DLD1 (cell line): ENCODE data around the gene IFRD2.
"Not testable (repeated sequence)": the region's sequence is repeated elsewhere in the genome, so short reads cannot be mapped to it uniquely, and the experiment has no call there.

Experiments
- in situ Hi-C: cut with HindIII; loops from 2 replicates; pipeline ENCODE4 v1.10.0; 2017; ENCODE audit warnings: low sequenced_read_pairs

IFRD2 gene

GRCh38 chr3:50269460-50269859, 22.8 kb downstream of the IFRD2 start:
- in situ Hi-C loops = no loop called here

- in situ Hi-C loops = no loop called here
Observed at GRCh38 chr3:50268703-50269451, 23.4 kb downstream of the IFRD2 start, which contains the start of gene SEMA3B. Gene SEMA3B, plus strand, starts transcription at chr3:50269147. Its CDS starts 94 bp downstream, at chr3:50269241.

DNA sequence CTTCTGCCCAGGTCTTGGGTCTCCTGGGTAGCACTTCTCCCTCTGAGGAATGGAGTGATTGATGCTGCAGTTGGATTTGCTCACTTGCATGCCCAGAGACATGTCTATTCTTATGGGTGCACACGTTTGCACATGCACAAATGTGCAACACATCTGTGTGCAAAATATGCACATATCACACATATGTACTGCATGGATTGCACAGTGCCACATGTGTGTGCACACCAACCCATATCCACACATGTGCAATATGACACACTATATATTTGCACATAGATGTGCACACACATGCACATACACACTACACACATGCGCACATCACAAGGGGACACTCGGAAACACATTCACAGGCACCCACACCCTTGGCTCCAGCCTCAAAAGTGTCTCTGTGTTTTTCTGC, 24.0 kb downstream of the IFRD2 start:
- in situ Hi-C loops = no loop called here

DNA sequence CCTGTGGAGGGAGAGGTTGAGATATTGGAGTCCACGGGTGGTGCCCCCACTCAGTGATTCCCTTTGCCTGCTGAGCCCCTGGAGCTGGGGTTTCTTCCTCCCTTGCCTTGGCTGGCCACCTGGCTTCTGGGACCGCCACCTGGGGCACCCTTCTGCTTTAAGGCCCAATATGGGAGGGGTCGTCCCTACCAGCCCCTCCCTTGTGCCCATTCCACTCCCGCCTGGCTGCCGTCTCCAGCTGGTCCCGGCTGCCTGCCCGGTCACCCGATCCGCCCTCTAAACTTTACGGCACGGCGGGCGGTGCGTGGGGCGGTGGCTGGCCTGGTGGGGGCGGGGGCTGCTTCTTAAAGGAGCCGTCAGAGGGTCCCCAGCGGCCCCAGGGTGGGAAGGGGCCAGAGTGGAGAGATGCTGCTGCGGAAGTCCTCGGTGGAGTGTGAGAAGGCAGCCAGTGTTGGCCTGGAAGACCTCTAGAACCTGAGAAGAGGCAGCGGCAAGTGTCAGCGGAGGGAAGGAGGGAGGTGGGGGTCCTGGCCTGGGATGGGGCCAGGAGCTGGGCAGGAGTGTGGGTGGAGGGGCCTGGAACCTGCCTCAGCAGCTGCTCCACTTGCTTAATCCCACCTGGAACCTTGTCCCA, 24.8 kb downstream of the IFRD2 start:
- in situ Hi-C loops = no loop called here

DNA sequence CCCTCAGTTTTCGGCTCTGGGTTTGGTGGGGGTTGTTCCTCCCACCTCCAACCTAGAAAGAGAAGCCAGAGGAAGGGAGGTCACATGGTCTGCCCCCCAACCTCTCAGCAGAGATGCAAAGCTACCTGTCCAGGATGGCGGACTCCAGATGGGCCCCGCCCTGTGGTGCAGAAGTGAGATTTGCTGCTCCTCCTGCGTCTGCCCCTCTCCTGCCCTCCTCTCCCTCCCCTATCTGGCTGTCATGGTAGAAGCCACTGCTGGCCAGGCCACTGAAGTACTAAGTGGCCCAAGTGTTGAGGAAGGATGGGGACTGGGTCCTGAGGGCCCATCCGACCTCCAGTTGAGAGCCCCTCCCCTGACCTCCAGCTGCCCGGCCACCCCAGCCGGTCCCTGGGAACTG, 25.4 kb downstream of the IFRD2 start:
- in situ Hi-C loops = no loop called here

DNA sequence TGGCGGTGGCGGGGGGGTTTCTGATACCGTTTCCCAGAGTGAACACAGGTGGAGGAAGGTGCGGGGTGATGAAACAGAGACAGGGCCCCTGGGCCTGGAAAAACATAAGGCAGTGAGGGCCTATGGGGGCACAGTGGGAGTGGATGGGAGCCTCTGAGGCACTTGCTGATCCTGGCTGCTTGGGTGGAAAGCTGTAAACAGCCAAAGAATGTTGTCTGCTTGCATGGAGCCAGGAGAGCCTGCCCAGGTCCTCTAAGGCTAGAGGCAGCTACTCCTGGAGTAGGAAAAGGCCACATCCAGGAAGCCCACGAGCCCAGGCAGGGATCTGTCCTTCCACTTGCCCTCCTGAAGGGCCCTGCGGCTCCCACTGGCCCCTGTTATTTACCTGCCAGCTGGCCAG, 26.2 kb downstream of the IFRD2 start:
- in situ Hi-C loops = no loop called here

DNA sequence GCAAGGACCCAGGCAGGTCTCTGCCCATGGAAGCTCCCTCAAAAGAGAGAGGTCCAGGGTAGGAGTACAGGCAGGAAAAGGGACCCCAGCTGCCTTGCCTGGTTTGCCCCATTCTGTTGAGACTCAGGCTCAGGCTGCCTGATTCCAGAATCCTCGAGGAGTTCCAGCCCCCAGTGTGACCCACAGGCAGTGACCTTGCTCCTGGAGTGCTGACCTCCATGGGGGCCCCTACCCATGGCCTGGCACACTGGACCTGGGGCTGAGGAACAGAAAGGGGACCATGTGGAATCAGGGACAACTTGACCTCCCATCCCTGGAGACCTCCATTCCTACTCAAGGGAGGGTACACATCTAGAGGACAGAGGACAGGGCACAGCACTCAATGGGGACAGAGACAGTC, 26.7 kb downstream of the IFRD2 start:
- in situ Hi-C loops = no loop called here

- in situ Hi-C loops = no loop called here
Observed at GRCh38 chr3:50264964-50265485, 27.2 kb downstream of the IFRD2 start.

GRCh38 chr3:50264383-50264963, 27.8 kb downstream of the IFRD2 start:
- in situ Hi-C loops = no loop called here

DNA sequence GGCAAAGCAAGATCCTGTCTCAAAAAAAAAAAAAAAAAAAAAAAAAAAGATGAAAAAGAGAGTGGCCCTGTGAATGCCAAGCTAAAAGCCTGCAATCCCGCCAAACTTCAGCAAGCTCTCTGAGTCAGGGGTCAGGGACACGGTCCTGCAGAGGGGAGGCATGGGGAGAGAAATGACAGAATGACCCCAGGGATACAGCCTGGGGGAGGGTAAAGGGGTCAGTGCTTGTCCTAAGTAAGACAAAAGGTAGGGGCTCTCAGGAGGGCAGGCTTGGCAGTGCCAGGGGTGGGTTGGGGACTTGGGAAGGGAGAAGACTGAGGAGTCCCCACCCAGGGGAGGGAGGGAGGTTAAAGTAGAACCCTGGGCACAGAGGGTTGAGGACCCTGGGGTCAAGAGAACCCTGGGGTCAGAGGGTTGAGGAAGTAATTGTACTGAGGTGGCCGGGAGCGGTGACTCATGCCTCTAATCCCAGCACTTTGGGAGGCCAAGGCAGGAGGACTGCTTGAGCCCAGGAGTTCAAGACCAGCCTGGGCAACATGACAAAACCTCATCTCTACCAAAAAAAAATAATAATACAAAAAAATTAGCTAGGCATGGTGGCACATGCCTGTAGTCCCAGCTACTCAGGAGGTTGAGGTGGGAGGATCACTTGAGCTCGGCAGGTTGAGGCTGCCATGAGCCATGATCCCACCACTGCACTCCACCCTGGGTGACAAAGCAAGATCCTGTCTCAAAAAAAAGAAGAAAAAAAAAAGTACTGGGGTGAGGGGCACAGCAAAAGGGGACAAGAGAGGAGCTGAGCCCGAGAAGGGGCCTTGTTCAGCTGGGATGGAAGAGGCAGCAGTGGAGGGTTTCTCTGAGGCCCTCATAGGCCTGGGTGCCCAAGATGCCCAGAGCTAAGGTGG, 28.5 kb downstream of the IFRD2 start:
- in situ Hi-C loops = no loop called here

GRCh38 chr3:50262778-50263177, 29.5 kb downstream of the IFRD2 start:
- in situ Hi-C loops = no loop called here

- in situ Hi-C loops = not testable (repeated sequence)
Observed at GRCh38 chr3:50262200-50262599, 30.0 kb downstream of the IFRD2 start.

- in situ Hi-C loops = no loop called here
Observed at GRCh38 chr3:50261505-50261904, 30.7 kb downstream of the IFRD2 start.

GRCh38 chr3:50260942-50261441, 31.2 kb downstream of the IFRD2 start:
- in situ Hi-C loops = no loop called here

GRCh38 chr3:50260027-50260941, 31.9 kb downstream of the IFRD2 start:
- in situ Hi-C loops = no loop called here

- in situ Hi-C loops = no loop called here
Observed at GRCh38 chr3:50259432-50260026, 32.7 kb downstream of the IFRD2 start.

DNA sequence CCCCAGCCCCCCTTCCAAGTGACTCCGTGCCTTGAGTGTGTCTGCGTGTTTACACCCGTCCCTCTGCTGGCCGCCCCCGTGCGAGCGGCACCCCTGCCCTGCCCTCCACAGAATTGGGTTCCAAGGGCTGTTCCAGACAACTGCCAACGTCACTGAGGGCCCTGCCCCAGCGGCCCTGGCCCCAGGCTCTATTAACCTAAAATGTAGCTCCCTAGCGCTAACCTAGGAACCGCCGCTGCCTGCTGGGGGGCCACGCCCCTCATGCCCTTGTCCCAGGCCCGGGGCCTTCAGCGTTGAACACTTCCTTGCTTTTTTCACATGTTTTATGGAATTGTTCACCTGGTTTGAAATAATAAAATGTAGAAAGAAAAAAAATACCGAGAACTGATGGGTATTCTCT, 33.2 kb downstream of the IFRD2 start:
- in situ Hi-C loops = no loop called here

DNA sequence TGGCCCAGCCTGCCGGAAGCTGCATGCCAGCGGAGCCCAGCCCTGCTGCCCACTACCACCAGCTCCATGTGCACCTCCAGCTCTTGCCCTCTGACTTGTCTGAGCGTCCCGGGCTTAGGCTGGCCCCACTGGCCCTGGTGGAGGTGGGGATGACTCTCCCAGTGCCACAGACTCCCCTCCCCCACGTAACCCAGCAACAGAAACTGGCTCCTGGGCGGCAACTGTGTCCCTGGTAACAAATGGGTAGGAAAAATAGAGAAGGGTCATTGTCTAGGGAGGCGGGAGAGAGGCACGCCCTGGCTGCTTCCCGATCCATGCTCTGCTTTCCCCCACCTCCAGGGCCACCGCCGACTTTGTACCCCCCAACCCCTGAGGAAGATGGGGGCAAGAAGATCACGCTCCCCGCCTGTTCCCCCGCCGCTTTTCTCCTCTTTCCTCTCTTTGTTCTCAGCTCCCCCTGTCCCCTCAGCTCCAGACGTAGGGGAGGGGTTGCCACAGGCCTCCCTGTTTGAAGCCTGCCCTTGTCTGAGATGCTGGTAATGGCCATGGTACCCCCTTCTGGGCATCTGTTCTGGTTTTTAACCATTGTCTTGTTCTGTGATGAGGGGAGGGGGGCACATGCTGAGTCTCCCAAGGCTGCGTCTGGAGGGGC, 34.1 kb downstream of the IFRD2 start:
- in situ Hi-C loops = no loop called here
